ENCODE data around the gene SLC25A24.

The SLC25A24 gene

GRCh38 chr1:108119500-108119899, 80.6 kb downstream of the SLC25A24 start:
- in situ Hi-C loops (cut with HindIII; ENCODE audit: low pct_ligation_motif_present, low pct_unique_long_range_greater_than_20kb, low sequenced_read_pairs): no loop called here
- no peak for DNase-seq

GRCh38 chr1:108117945-108118902, 81.9 kb downstream of the SLC25A24 start:
- in situ Hi-C loops (cut with HindIII; ENCODE audit: low pct_ligation_motif_present, low pct_unique_long_range_greater_than_20kb, low sequenced_read_pairs): no loop called here
- DNase-seq: peak; percentile 32

GRCh38 chr1:108117237-108117636, 82.9 kb downstream of the SLC25A24 start:
- in situ Hi-C loops (cut with HindIII; ENCODE audit: low pct_ligation_motif_present, low pct_unique_long_range_greater_than_20kb, low sequenced_read_pairs): no loop called here
- no peak for DNase-seq

GRCh38 chr1:108114033-108114599, 86.0 kb downstream of the SLC25A24 start:
- DNase-seq: no peak

GRCh38 chr1:108113496-108113895, 86.6 kb downstream of the SLC25A24 start:
- in situ Hi-C loops (cut with HindIII; ENCODE audit: low pct_ligation_motif_present, low pct_unique_long_range_greater_than_20kb, low sequenced_read_pairs): no loop called here
- no peak for DNase-seq

More at GRCh38 chr1:108114033-108114599, 86.0 kb downstream of the SLC25A24 start:
- in situ Hi-C loops (cut with HindIII; ENCODE audit: low pct_ligation_motif_present, low pct_unique_long_range_greater_than_20kb, low sequenced_read_pairs): no loop called here

GRCh38 chr1:108109295-108109973, 90.7 kb downstream of the SLC25A24 start:
- in situ Hi-C loops (cut with HindIII; ENCODE audit: low pct_ligation_motif_present, low pct_unique_long_range_greater_than_20kb, low sequenced_read_pairs): no loop called here

GRCh38 chr1:108108119-108108518, 92.0 kb downstream of the SLC25A24 start:
- DNase-seq: no peak
- in situ Hi-C loops (cut with HindIII; ENCODE audit: low pct_ligation_motif_present, low pct_unique_long_range_greater_than_20kb, low sequenced_read_pairs): no loop called here

More at GRCh38 chr1:108109295-108109973, 90.7 kb downstream of the SLC25A24 start:
- DNase-seq: no peak

GRCh38 chr1:108107658-108108057, 92.5 kb downstream of the SLC25A24 start:
- no peak for DNase-seq
- in situ Hi-C loops (cut with HindIII; ENCODE audit: low pct_ligation_motif_present, low pct_unique_long_range_greater_than_20kb, low sequenced_read_pairs): no loop called here

- in situ Hi-C loops (cut with HindIII; ENCODE audit: low pct_ligation_motif_present, low pct_unique_long_range_greater_than_20kb, low sequenced_read_pairs): no loop called here
- no peak for DNase-seq
These were observed 93.4 kb downstream of the SLC25A24 start for GRCh38 chr1:108106775-108107174.

- no peak for DNase-seq
- in situ Hi-C loops (cut with HindIII; ENCODE audit: low pct_ligation_motif_present, low pct_unique_long_range_greater_than_20kb, low sequenced_read_pairs): no loop called here
These were observed 100.0 kb downstream of the SLC25A24 start for GRCh38 chr1:108100148-108100547.

GRCh38 chr1:108097018-108097417, 103.1 kb downstream of the SLC25A24 start:
- DNase-seq: no peak
- in situ Hi-C loops (cut with HindIII; ENCODE audit: low pct_ligation_motif_present, low pct_unique_long_range_greater_than_20kb, low sequenced_read_pairs): no loop called here

- in situ Hi-C loops (cut with HindIII; ENCODE audit: low pct_ligation_motif_present, low pct_unique_long_range_greater_than_20kb, low sequenced_read_pairs): no loop called here
- DNase-seq: no peak
These were observed 104.1 kb downstream of the SLC25A24 start for GRCh38 chr1:108096089-108096488.

- DNase-seq: no peak
- in situ Hi-C loops (cut with HindIII; ENCODE audit: low pct_ligation_motif_present, low pct_unique_long_range_greater_than_20kb, low sequenced_read_pairs): no loop called here
These were observed 110.7 kb downstream of the SLC25A24 start for GRCh38 chr1:108089477-108089876.

GRCh38 chr1:108085628-108086027, 114.5 kb downstream of the SLC25A24 start:
- in situ Hi-C loops (cut with HindIII; ENCODE audit: low pct_ligation_motif_present, low pct_unique_long_range_greater_than_20kb, low sequenced_read_pairs): no loop called here
- no peak for DNase-seq

- in situ Hi-C loops (cut with HindIII; ENCODE audit: low pct_ligation_motif_present, low pct_unique_long_range_greater_than_20kb, low sequenced_read_pairs): no loop called here
- DNase-seq: no peak
These were observed 115.2 kb downstream of the SLC25A24 start for GRCh38 chr1:108084866-108085477.
